HFFc6 (cell line): ENCODE results near the gene PALLD. TPM values are rescaled to one million over a fixed set of nuclear protein-coding genes. Genes with fewer than 3 reads are reported as not detected.

Source experiments
- DNase-seq: peaks from one replicate; pipeline ENCODE4 v3.0.0-alpha.2; 2018
- H3K27ac Mint-ChIP-seq: 2 replicates; pipeline ENCODE4 v1.8.0; 2020; ENCODE audit warnings: mild to moderate bottlenecking, mixed read lengths
- H3K27me3 Mint-ChIP-seq: 2 replicates; pipeline ENCODE4 v1.8.0; 2021; ENCODE audit warnings: mild to moderate bottlenecking, moderate library complexity, mixed read lengths; ENCODE audit not compliant: insufficient read depth
- H3K36me3 Mint-ChIP-seq: 2 replicates; pipeline ENCODE4 v1.8.0; 2021; ENCODE audit warnings: low read depth, mixed read lengths
- H3K4me1 Mint-ChIP-seq: 2 replicates; pipeline ENCODE4 v1.8.0; 2020; ENCODE audit warnings: low read depth, mixed read lengths
- H3K4me3 Mint-ChIP-seq: 2 replicates; pipeline ENCODE4 v1.8.0; 2020; ENCODE audit warnings: mild to moderate bottlenecking, moderate library complexity, mixed read lengths
- H3K9me3 Mint-ChIP-seq: 2 replicates; pipeline ENCODE4 v1.8.0; 2020; ENCODE audit warnings: mild to moderate bottlenecking, mixed read lengths
- CTCF ChIP-seq: fragments of 200-600 bp; sonication (generic); IDR thresholded peaks from 2 replicates; pipeline ENCODE4 v1.5.0; 2021; ENCODE audit warnings: antibody characterized with exemption, mild to moderate bottlenecking
- total RNA-seq, 6 experiments: library from RNA; stranded (reverse); fragmentation: NEBNext Ultra II Directional; extraction: Animal tissue kit (Norgen Biotek cat#: 25700); gene quantifications; 2 replicates in 1 of 6; 3 replicates in 5 of 6; pipeline ENCODE4 v1.2.3, GENCODE V29; 2021

PALLD gene
- total RNA-seq, 6 experiments from 2014 or later, result 72.6 to 163 (median 149) TPM

GRCh38 chr4:168593399-168593798, 96.5 kb downstream of the PALLD start:
- peaks cover 41% of the 10 kb centered on the region for H3K4me1 Mint-ChIP-seq
- H3K9me3 Mint-ChIP-seq, result no peaks in the 10 kb centered on the region
- no peak overlapping the region for H3K27ac Mint-ChIP-seq
- DNase-seq, result no peak
- H3K36me3 Mint-ChIP-seq, result no peaks in the 10 kb centered on the region
- no peak overlapping the region for H3K4me3 Mint-ChIP-seq
- TF ChIP-seq CTCF, result no peak
- peaks cover 3% of the 10 kb centered on the region; the same call in 1 of the 2 replicates for H3K27me3 Mint-ChIP-seq

DNA sequence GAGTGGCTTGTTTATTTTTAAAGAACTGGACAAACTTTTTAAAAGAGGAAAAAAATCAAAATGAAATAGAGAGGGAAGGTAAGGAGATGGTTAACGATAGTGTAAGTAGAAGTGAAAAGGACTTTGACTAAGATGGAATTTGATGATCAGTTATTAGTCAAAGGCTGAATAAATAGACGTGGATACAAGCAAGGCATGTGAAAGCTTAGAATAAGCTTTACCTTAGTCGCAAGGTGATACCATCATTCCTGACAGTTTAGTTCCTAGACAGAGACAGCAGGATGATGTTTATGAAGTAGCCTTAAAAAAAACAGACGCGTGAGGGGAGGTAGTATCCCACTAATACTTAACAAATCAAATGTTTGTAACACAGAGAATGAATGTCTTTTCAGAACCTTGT, 97.3 kb downstream of the PALLD start:
- H3K4me1 Mint-ChIP-seq, result peaks cover 35% of the 10 kb centered on the region
- H3K27ac Mint-ChIP-seq, result no peak overlapping the region
- TF ChIP-seq CTCF, result no peak
- H3K27me3 Mint-ChIP-seq, result peaks cover 2% of the 10 kb centered on the region; the same call in 1 of the 2 replicates
- no peak overlapping the region for H3K4me3 Mint-ChIP-seq
- H3K9me3 Mint-ChIP-seq, result no peaks in the 10 kb centered on the region
- DNase-seq, result no peak
- no peaks in the 10 kb centered on the region for H3K36me3 Mint-ChIP-seq

DNA sequence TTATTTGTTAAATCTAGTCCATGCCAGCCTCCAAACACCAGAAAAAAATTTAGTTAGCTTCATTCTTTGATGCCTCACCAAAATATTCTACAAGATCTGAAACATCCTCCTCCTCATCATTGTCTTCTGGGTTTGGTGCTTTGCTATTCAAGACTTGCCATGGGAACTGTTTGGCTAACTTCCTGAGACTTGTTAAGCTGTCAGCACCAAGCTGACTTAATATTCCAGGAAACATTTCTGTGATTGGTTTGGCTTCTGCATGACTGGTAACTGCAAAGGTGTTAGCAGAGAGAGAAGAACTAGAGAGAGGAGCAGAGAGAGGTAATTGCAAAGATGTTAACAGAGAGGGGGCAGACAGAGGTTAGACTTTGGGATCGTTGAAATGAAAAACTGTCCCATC, 101.3 kb downstream of the PALLD start:
- no peak overlapping the region for H3K4me3 Mint-ChIP-seq
- no peaks in the 10 kb centered on the region for H3K27me3 Mint-ChIP-seq
- TF ChIP-seq CTCF, result no peak

DNA sequence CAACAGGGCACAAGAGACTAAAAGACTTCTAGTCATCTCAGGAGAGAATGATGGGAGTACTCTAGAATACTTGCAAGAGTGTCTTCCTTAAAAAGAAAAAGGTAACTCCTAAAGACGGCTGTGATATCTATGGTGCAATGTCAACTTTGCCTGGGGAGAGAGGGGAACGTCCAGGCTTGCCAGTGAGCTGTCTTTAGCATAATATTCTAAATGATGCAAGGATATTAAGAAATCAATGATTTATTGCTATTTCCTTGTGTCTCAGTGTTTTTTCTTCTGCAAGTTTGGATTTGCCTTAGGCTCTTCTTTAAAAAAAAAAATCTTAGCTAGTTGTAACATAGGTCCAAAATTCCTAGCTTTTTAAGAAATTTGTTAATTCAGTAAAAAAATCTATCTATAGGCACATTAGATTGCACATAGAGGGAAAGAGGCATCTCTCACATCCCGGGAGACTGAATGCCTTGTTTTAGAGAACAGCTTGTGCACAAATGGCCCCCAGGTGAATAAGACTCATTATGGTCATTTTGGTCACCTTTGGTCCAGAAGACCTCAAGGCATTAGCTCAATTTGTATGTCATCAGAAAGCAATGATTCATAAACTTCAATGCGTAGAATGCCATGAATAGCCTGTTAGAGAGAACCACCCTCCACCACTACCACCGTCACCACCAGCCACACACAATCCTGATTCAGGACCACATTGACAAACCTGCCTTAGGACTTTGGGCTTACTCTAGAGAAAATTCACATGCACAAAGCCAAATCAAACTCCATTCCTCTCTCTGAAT, 104.1 kb downstream of the PALLD start:
- no peak overlapping the region for H3K27ac Mint-ChIP-seq
- no peaks in the 10 kb centered on the region for H3K9me3 Mint-ChIP-seq
- no peak for TF ChIP-seq CTCF
- no peak overlapping the region for H3K4me3 Mint-ChIP-seq
- no peak for DNase-seq
- peaks cover 33% of the 10 kb centered on the region for H3K4me1 Mint-ChIP-seq
- no peaks in the 10 kb centered on the region for H3K27me3 Mint-ChIP-seq
- H3K36me3 Mint-ChIP-seq, result no peaks in the 10 kb centered on the region

More for the DNA sequence above, 101.3 kb downstream of the PALLD start:
- H3K27ac Mint-ChIP-seq, result no peak overlapping the region
- peak; percentile 39 for DNase-seq
- no peaks in the 10 kb centered on the region for H3K9me3 Mint-ChIP-seq
- H3K36me3 Mint-ChIP-seq, result no peaks in the 10 kb centered on the region
- H3K4me1 Mint-ChIP-seq, result peaks cover 18% of the 10 kb centered on the region

DNA sequence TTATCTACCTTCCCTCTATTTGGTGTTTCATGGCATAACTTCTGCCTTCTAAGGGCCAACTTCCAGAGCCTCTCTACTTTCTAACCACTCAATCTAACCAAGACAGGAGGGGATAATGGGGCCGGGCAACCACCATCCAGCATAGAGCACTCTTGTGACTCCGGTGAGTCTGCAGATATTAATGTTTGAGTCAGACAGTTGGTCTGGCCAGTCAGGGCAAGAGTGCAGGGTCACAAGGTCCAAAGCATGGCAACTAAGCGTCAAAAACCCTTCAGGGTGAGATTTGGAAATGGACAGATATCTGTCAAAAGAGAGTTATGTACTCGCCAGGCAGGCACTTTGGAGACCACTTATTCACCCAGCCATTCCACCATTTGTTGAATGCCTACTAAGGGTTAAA, 105.0 kb downstream of the PALLD start:
- H3K27me3 Mint-ChIP-seq, result peaks cover under 1% of the 10 kb centered on the region; the same call in 1 of the 2 replicates
- no peak for TF ChIP-seq CTCF
- DNase-seq, result no peak
- H3K27ac Mint-ChIP-seq, result no peak overlapping the region
- H3K9me3 Mint-ChIP-seq, result no peaks in the 10 kb centered on the region
- H3K36me3 Mint-ChIP-seq, result no peaks in the 10 kb centered on the region
- peaks cover 34% of the 10 kb centered on the region for H3K4me1 Mint-ChIP-seq
- H3K4me3 Mint-ChIP-seq, result no peak overlapping the region
